K562 (cell line): ENCODE results near the gene ANO8. TPM values are rescaled to one million over a fixed set of nuclear protein-coding genes. Genes with fewer than 3 reads are reported as not detected.
A peak's percentile ranks its signal among the peaks of the same experiment; 100 is the strongest.

Experiments
- ATAC-seq: fragments of 200-7000 bp; cut with Tn5 transposase; 3 replicates; pipeline ENCODE4 v1.9.1; 2020; ENCODE audit warnings: moderate library complexity
- BruUV-seq: library from RNA; stranded (reverse); fragments of 400-500 nt; replicated peaks from 2 replicates; lab custom pipeline; 2021; lab: Mats Ljungman, UMichigan
- CTCF ChIA-PET: fragments of 300-600 bp; formaldehyde crosslinking; extraction: SDS; loops from one replicate; lab custom pipeline; 2021; ENCODE audit warnings: low intra/inter-chr PET ratio; lab: Yijun Ruan, JAX
- POLR2A ChIA-PET: fragments of 300-600, 350-650 bp; sonication (Branson Sonifier 250); formaldehyde crosslinking; extraction: SDS; loops from one replicate; lab custom pipeline; 2021; ENCODE audit warnings: antibody characterized with exemption, inconsistent platforms; lab: Yijun Ruan, JAX
- DNase-seq, 4 experiments: peaks; one replicate each; pipeline versions ENCODE4 v3.0.0 to v3.0.0-alpha.2; 2011 to 2018; ENCODE audit warnings: low spot score in 3 of 4, mixed read lengths in 3 of 4; ENCODE audit errors: extremely low read depth in 1 of 4
- FAIRE-seq: peaks from 2 replicates; lab custom pipeline; 2011; peaks lifted over from hg19 to GRCh38; lab: Jason Lieb, UNC
- H2AFZ ChIP-seq: 2 replicates; pipeline ENCODE4 v1.6.0; 2011; ENCODE audit warnings: low read depth, low read length, control low read depth, inconsistent platforms
- H3K27ac ChIP-seq: fragments of 200-600 bp; 3 replicates; pipeline ENCODE4 v1.8.0; 2011; ENCODE audit warnings: low read depth, mild to moderate bottlenecking, control low read depth, inconsistent platforms, low read length, moderate library complexity, mixed read lengths; ENCODE audit errors: extremely low read depth
- H3K27me3 ChIP-seq, 2 experiments: fragments of 300-600 bp in 1 of 2; 2 replicates in 1 of 2; 3 replicates in 1 of 2; pipeline versions ENCODE4 v1.6.0 to v1.8.0; 2011; ENCODE audit warnings: inconsistent platforms in 2 of 2, low read length in 2 of 2, mild to moderate bottlenecking in 1 of 2, mixed read lengths in 1 of 2, moderate library complexity in 1 of 2; ENCODE audit not compliant: control insufficient read depth in 2 of 2, insufficient read depth in 2 of 2
- H3K36me3 ChIP-seq: fragments of 300-600 bp; 3 replicates; pipeline ENCODE4 v1.8.0; 2011; ENCODE audit warnings: mild to moderate bottlenecking, low read length, inconsistent platforms; ENCODE audit not compliant: control insufficient read depth, insufficient read depth
- H3K4me1 ChIP-seq, 2 experiments: fragments of 200-600 bp in 1 of 2; replicated peaks in 1 of 2; 2 replicates in 1 of 2; 3 replicates in 1 of 2; pipeline versions ENCODE4 v1.5.1 to v1.8.0; 2011; ENCODE audit warnings: inconsistent platforms in 2 of 2, low read length in 2 of 2, mild to moderate bottlenecking in 1 of 2, mixed read lengths in 1 of 2, moderate library complexity in 1 of 2; ENCODE audit not compliant: control insufficient read depth in 2 of 2, insufficient read depth in 2 of 2
- H3K4me2 ChIP-seq: 2 replicates; pipeline ENCODE4 v1.6.1; 2011; ENCODE audit warnings: low read length, control low read depth, inconsistent platforms, mixed read lengths; ENCODE audit not compliant: insufficient read depth
- H3K4me3 ChIP-seq: fragments of 200-600 bp; sonication (generic), shearing (Covaris generic); 2 replicates; pipeline ENCODE4 v1.5.1; 2016; ENCODE audit warnings: control low read depth, inconsistent platforms
- H3K79me2 ChIP-seq: fragments of 200-600 bp; 3 replicates; pipeline ENCODE4 v1.8.0; 2011; ENCODE audit warnings: low read length, inconsistent platforms; ENCODE audit not compliant: control insufficient read depth, insufficient read depth
- H3K9ac ChIP-seq, 2 experiments: 2 replicates each; pipeline versions ENCODE4 v1.6.0 to v1.6.1; 2011; ENCODE audit warnings: low read depth in 2 of 2, low read length in 2 of 2, control low read depth in 1 of 2, inconsistent platforms in 1 of 2, mild to moderate bottlenecking in 1 of 2, mixed read lengths in 1 of 2; ENCODE audit not compliant: insufficient read depth in 1 of 2
- H3K9me1 ChIP-seq: one replicate; pipeline ENCODE4 v1.6.0; 2011; ENCODE audit warnings: inconsistent platforms, mild to moderate bottlenecking, low read length, moderate library complexity; ENCODE audit not compliant: control insufficient read depth, insufficient read depth
- H3K9me3 ChIP-seq: replicated peaks from 2 replicates; pipeline ENCODE4 v1.5.1; 2011; ENCODE audit warnings: low read depth, low read length, inconsistent platforms; ENCODE audit not compliant: control insufficient read depth, insufficient read depth
- H4K20me1 ChIP-seq: replicated peaks from 2 replicates; pipeline ENCODE4 v1.6.1; 2011; ENCODE audit warnings: low read length, inconsistent platforms, mixed read lengths; ENCODE audit not compliant: control insufficient read depth, insufficient read depth
- ATF7 ChIP-seq: fragments of 450-650 bp; IDR thresholded peaks from 2 replicates; pipeline ENCODE4 v1.7.1; 2014; ENCODE audit warnings: mild to moderate bottlenecking, moderate library complexity
- BCL6 ChIP-seq: fragments of 250-450 bp; sonication (Bioruptor Pico); IDR thresholded peaks from 2 replicates; pipeline ENCODE4 v1.4.0; 2020
- EZH2 ChIP-seq: IDR thresholded peaks from 2 replicates; pipeline ENCODE4 v1.6.1; 2012; ENCODE audit warnings: low read depth, mild to moderate bottlenecking, inconsistent platforms, low read length, borderline replicate concordance
- GATA2 ChIP-seq: sonication (generic); formaldehyde crosslinking; IDR thresholded peaks from 2 replicates; pipeline ENCODE4 v1.4.0; 2020; ENCODE audit warnings: mild to moderate bottlenecking, missing genetic modification reagents
- JUN ChIP-seq, 2 experiments: sonication (generic) in 1 of 2; formaldehyde crosslinking in 1 of 2; IDR thresholded peaks; 2 replicates each; pipeline versions ENCODE4 v1.6.1 to v1.8.0; 2012 to 2022; ENCODE audit warnings: borderline replicate concordance in 2 of 2, mild to moderate bottlenecking in 2 of 2, improper control_type of control experiment in 1 of 2, low read depth in 1 of 2, low read length in 1 of 2, missing genetic modification reagents in 1 of 2
- NCOR1 ChIP-seq: fragments of 450-650 bp; IDR thresholded peaks from 2 replicates; pipeline ENCODE4 v1.6.1; 2016; ENCODE audit warnings: mild to moderate bottlenecking, moderate library complexity
- SP2 ChIP-seq: IDR thresholded peaks from 2 replicates; pipeline ENCODE4 v1.6.1; 2011; ENCODE audit warnings: mild to moderate bottlenecking, low read depth, low read length, moderate library complexity; ENCODE audit not compliant: poor library complexity, severe bottlenecking; ENCODE audit errors: extremely low read depth
- SRSF7 ChIP-seq: fragments of 200-400 bp; formaldehyde crosslinking; optimal IDR thresholded peaks from 2 replicates; pipeline ENCODE3; 2017; ENCODE audit warnings: mild to moderate bottlenecking, low read depth, low read length
- TSC22D4 ChIP-seq: fragments of 450-650 bp; IDR thresholded peaks from 2 replicates; pipeline ENCODE4 v1.6.1; 2016; ENCODE audit warnings: missing genetic modification characterization, missing biosample characterization, control low read depth
- ZBTB1 ChIP-seq: sonication (generic); formaldehyde crosslinking; IDR thresholded peaks from 2 replicates; pipeline ENCODE4 v1.8.1; 2023; ENCODE audit warnings: missing genetic modification reagents, low read depth, mild to moderate bottlenecking, borderline replicate concordance
- WGBS: fragments of 100-300 bp; shearing (Covaris generic); methylation state at CpG from one replicate; pipeline ENCODE4 v1.1.6; 2016; ENCODE audit warnings: low coverage, mixed read lengths; ENCODE audit not compliant: insufficient coverage; ENCODE audit errors: missing lambda C conversion rate; 5-methylcytosine and 5-hydroxymethylcytosine counted together
- in situ Hi-C: fragments of 300-500 bp; cut with MboI; formaldehyde crosslinking; loops from 4 replicates; pipeline ENCODE4 v1.15.0; 2018; ENCODE audit warnings: inconsistent platforms, mixed read lengths
- intact Hi-C: fragments of 100-400 bp; cut with micrococcal nuclease; formaldehyde crosslinking; loops from 2 replicates; pipeline ENCODE4 v1.14.2; 2022
- polyA plus RNA-seq, 8 experiments: library from polyadenylated mRNA; depleted of rRNA in 4 of 8; stranded (reverse) in 5 of 8; unstranded in 3 of 8; fragments of >200 nt; fragmentation: Nextera tagmentation in 2 of 8; fragmentation: Illumina TruSeq in 1 of 8; extraction: Ambion mirVana in 2 of 8; extraction: Trizol in 1 of 8; gene quantifications; 2 replicates each; pipeline versions ENCODE4 v1.2.1 to v1.2.3, GENCODE V29; 2011 to 2014; ENCODE audit warnings: inconsistent platforms in 1 of 8, missing spikeins in 1 of 8
- total RNA-seq, 7 experiments: library from RNA; depleted of rRNA in 6 of 7; stranded (reverse); fragments of >200 nt in 6 of 7; fragmentation: Illumina TruSeq in 2 of 7; extraction: Trizol in 2 of 7; gene quantifications; 2 replicates each; pipeline versions ENCODE4 v1.2.1 to v1.2.3, GENCODE V29; 2011 to 2021; ENCODE audit warnings: low replicate concordance in 1 of 7
- TF ChIP-seq, protein P1 (sequence below): sonication (generic); formaldehyde crosslinking; IDR thresholded peaks from 2 replicates; pipeline ENCODE4 v1.8.1; 2023; ENCODE audit warnings: mild to moderate bottlenecking, missing genetic modification reagents
- TF ChIP-seq, protein P2 (sequence below), 2 experiments: fragments of 250-450 bp in 1 of 2; fragments of 450-650 bp in 1 of 2; sonication (Bioruptor Pico) in 1 of 2; IDR thresholded peaks; 2 replicates each; pipeline versions ENCODE4 v1.6.1 to v1.8.0; 2016 to 2021; ENCODE audit warnings: mild to moderate bottlenecking in 2 of 2, moderate library complexity in 2 of 2, missing compliant biosample characterization in 1 of 2, missing genetic modification characterization in 1 of 2
- TF ChIP-seq, protein P3 (sequence below): fragments of 450-650 bp; IDR thresholded peaks from 2 replicates; pipeline ENCODE4 v1.6.1; 2016; ENCODE audit warnings: missing biosample characterization, missing genetic modification characterization
- TF ChIP-seq, protein P4 (sequence below): fragments of 250-450 bp; sonication (Bioruptor Pico); IDR thresholded peaks from 2 replicates; pipeline ENCODE4 v1.5.0; 2020; ENCODE audit warnings: mild to moderate bottlenecking, borderline replicate concordance

Gene ANO8
- total and polyA plus RNA-seq, 9 of the 15 experiments (the other 6 are each of a cell fraction or from before 2014, with no cell fraction given) = 0.07 to 7.6 (median 2.3) TPM; not detected in 1

DNA sequence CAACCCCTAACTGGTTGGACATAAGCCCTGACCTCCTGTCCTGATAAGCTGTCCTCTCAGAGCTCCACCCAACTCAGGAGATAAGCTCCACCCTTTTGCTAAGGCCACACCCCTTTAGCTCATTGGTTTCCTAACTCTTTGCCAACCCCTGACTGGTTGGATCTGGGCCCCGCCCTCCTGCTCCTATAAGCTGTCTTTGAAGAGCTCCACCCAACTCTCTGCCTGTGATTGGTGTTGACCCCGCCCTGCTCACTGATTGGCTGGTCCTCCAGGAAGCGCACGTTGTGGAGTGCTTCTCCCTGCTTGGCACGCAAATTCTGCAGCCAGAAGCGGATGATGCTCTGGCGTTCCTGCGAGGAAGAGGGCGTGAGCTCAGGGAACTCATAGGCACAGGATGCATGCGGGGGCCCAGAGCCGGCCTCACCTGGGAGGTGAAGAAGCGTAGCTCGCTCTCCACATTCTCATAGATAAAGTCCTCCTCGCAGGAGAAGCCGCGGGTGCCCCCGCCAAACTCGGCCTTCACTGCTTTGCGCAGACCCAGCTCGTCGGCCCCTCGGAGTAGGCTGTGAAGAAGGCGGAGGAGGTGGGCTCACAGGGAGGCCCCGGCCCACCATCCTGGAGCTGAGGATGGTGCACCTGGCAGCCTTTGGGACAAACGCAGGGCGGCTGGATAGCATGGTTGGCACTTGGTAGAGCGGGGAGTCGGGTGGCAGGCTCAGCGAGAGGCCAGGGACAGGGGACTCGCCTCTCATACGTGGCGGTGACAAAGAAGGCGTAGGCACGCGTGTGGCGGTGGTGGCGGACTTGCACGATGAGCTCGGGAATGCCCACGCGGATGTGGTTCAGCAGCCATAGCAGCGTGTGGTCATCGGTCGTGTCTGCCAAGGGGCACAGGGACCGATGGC, 1.7 kb downstream of the ANO8 start:
- CTCF ChIA-PET = no interaction called here
- POLR2A ChIA-PET = interaction anchor here (0.5 to 7.9 kb wide), 18 partner anchors 9 to 1055 kb away, joined by 3 to 78 read pairs (median 3); partner anchors contain the start of gene DDA1
- Histone ChIP-seq H3K9me1 (no peaks in the 10 kb centered on the region), H4K20me1 (no peaks in the 10 kb centered on the region), H3K4me1 (peaks cover 22 to 71% of the 10 kb centered on the region in 2 experiments; a peak in 4 of 5 replicates), H3K27ac (no peak overlapping the region), H2AFZ (no peak overlapping the region), H3K27me3 (no peaks in the 10 kb centered on the region), H3K4me2 (0 out of 2 replicates have a peak overlapping the region, but pooled peaks have one; percentile 30), H3K9ac (peak overlapping the region in 1 of 2 experiments; percentile 71; a peak in 2 of 4 replicates), H3K79me2 (peaks cover 13% of the 10 kb centered on the region; the same call in 2 of the 3 replicates), H3K36me3 (peaks cover 7% of the 10 kb centered on the region; the same call in 1 of the 3 replicates), H3K9me3 (no peaks in the 10 kb centered on the region; the same call in 1 of the 2 replicates), H3K4me3 (no peak overlapping the region)
- intact Hi-C loops = no loop called here
- peak; percentile 99 for FAIRE-seq
- peak; percentile 78 for ATAC-seq
- TSS peak; percentile 17 for BruUV-seq
- DNase-seq = peak; percentile 85 to 97 (median 94)
- in situ Hi-C loops = no loop called here
- 81% methylated on average over 45 of the region's 45 CpGs for WGBS
- TF ChIP-seq GATA2 (no peak), SRSF7 (no peak), BCL6 (CRISPR knock-in tag) (no peak), SP2 (peak; percentile 45), ZBTB1 (CRISPR knock-in tag) (no peak), TSC22D4 (tag) (no peak), ATF7 (peak; percentile 61; the same call in 1 of the 2 replicates), NCOR1 (no peak), JUN (IDR thresholded peaks at IDR 0.05; ENCODE audit: borderline replicate concordance, low read depth, low read length) (0 out of 2 replicates have a peak, but pooled peaks have one; percentile 2), JUN (CRISPR knock-in tag; IDR thresholded peaks at IDR 0.05; ENCODE audit: borderline replicate concordance) (0 out of 2 replicates have a peak, but pooled peaks have one; percentile 15), EZH2 (no peak)
- TF ChIP-seq, protein P1, sequence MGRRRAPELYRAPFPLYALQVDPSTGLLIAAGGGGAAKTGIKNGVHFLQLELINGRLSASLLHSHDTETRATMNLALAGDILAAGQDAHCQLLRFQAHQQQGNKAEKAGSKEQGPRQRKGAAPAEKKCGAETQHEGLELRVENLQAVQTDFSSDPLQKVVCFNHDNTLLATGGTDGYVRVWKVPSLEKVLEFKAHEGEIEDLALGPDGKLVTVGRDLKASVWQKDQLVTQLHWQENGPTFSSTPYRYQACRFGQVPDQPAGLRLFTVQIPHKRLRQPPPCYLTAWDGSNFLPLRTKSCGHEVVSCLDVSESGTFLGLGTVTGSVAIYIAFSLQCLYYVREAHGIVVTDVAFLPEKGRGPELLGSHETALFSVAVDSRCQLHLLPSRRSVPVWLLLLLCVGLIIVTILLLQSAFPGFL (CRISPR knock-in tag) = no peak
- TF ChIP-seq, protein P2, sequence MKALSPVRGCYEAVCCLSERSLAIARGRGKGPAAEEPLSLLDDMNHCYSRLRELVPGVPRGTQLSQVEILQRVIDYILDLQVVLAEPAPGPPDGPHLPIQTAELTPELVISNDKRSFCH (CRISPR knock-in tag; IDR thresholded peaks at IDR 0.05) = no peak
- TF ChIP-seq, protein P2 (tag; IDR thresholded peaks at IDR 0.05) = 0 out of 2 replicates have a peak, but pooled peaks have one; percentile 39
- TF ChIP-seq, protein P3, sequence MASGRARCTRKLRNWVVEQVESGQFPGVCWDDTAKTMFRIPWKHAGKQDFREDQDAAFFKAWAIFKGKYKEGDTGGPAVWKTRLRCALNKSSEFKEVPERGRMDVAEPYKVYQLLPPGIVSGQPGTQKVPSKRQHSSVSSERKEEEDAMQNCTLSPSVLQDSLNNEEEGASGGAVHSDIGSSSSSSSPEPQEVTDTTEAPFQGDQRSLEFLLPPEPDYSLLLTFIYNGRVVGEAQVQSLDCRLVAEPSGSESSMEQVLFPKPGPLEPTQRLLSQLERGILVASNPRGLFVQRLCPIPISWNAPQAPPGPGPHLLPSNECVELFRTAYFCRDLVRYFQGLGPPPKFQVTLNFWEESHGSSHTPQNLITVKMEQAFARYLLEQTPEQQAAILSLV (tag) = no peak
- TF ChIP-seq, protein P4, sequence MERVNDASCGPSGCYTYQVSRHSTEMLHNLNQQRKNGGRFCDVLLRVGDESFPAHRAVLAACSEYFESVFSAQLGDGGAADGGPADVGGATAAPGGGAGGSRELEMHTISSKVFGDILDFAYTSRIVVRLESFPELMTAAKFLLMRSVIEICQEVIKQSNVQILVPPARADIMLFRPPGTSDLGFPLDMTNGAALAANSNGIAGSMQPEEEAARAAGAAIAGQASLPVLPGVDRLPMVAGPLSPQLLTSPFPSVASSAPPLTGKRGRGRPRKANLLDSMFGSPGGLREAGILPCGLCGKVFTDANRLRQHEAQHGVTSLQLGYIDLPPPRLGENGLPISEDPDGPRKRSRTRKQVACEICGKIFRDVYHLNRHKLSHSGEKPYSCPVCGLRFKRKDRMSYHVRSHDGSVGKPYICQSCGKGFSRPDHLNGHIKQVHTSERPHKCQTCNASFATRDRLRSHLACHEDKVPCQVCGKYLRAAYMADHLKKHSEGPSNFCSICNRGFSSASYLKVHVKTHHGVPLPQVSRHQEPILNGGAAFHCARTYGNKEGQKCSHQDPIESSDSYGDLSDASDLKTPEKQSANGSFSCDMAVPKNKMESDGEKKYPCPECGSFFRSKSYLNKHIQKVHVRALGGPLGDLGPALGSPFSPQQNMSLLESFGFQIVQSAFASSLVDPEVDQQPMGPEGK (CRISPR knock-in tag) = no peak
